G401.6 (cell line): ENCODE measurements around the gene CCDC85B.

Source experiments
- FAIRE-seq: peaks from 2 replicates; lab custom pipeline; 2012; peaks lifted over from hg19 to GRCh38; lab: Jason Lieb, UNC

CCDC85B gene

GRCh38 chr11:65869643-65870306 lies 20.7 kb upstream of the CCDC85B start:
- FAIRE-seq, result no peak

GRCh38 chr11:65870307-65870658 lies 20.2 kb upstream of the CCDC85B start:
- FAIRE-seq, result no peak

- no peak for FAIRE-seq
Measured at GRCh38 chr11:65870706-65871681, 19.5 kb upstream of the CCDC85B start.

- no peak for FAIRE-seq
Measured at GRCh38 chr11:65871811-65872548, 18.5 kb upstream of the CCDC85B start.

- no peak for FAIRE-seq
Measured at GRCh38 chr11:65872586-65873317, 17.7 kb upstream of the CCDC85B start, which contains the start of gene EFEMP2. Gene EFEMP2, minus strand, starts transcription at chr11:65872800. Its CDS starts 446 bp downstream, at chr11:65872354.

GRCh38 chr11:65873318-65874156 lies 16.9 kb upstream of the CCDC85B start:
- peak; percentile 95 for FAIRE-seq

GRCh38 chr11:65879617-65880016 lies 10.9 kb upstream of the CCDC85B start, which contains the start of gene CTSW:
Gene CTSW, plus strand, starts transcription at chr11:65879837. Its CDS starts 18 bp downstream, at chr11:65879855.
- FAIRE-seq, result no peak

- no peak for FAIRE-seq
Measured at GRCh38 chr11:65880027-65880426, 10.4 kb upstream of the CCDC85B start.

GRCh38 chr11:65880844-65881421 lies 9.5 kb upstream of the CCDC85B start:
- FAIRE-seq, result no peak

- no peak for FAIRE-seq
Measured at GRCh38 chr11:65882120-65883057, 8.1 kb upstream of the CCDC85B start.

- FAIRE-seq, result no peak
Measured at GRCh38 chr11:65883058-65883761, 7.3 kb upstream of the CCDC85B start.

- FAIRE-seq, result no peak
Measured at GRCh38 chr11:65883786-65884715, 6.4 kb upstream of the CCDC85B start.

GRCh38 chr11:65884716-65885092 lies 5.8 kb upstream of the CCDC85B start:
- no peak for FAIRE-seq

- no peak for FAIRE-seq
Measured at GRCh38 chr11:65885231-65885630, 5.2 kb upstream of the CCDC85B start.

GRCh38 chr11:65885808-65886536 lies 4.5 kb upstream of the CCDC85B start:
- FAIRE-seq, result no peak

- FAIRE-seq, result no peak
Measured at GRCh38 chr11:65886826-65887722, 3.4 kb upstream of the CCDC85B start.
